SK-N-SH (cell line): Measurements from ENCODE around the gene MAN1A2.

Experiments used
- CHD2 ChIP-seq: fragments of 150-350 bp; IDR thresholded peaks from 2 replicates; pipeline ENCODE4 v1.6.1; 2018; ENCODE audit warnings: low read length; ENCODE audit not compliant: partially characterized antibody
- CTCF ChIP-seq: fragments of 200-600 bp; sonication (generic); IDR thresholded peaks from 2 replicates; pipeline ENCODE4 v1.6.1; 2017; ENCODE audit warnings: antibody characterized with exemption, mild to moderate bottlenecking, moderate library complexity
- ELF1 ChIP-seq: IDR thresholded peaks from 2 replicates; pipeline ENCODE4 v1.4.0; 2012
- EZH2phosphoT487 ChIP-seq: fragments of 200-600 bp; sonication (generic); IDR thresholded peaks from 2 replicates; pipeline ENCODE4 v1.6.1; 2017; ENCODE audit warnings: low read depth, mixed run types, mild to moderate bottlenecking, antibody characterized with exemption, moderate library complexity, borderline replicate concordance
- FOXM1 ChIP-seq: IDR thresholded peaks from 2 replicates; pipeline ENCODE4 v1.4.0; 2012; ENCODE audit warnings: low read depth, mild to moderate bottlenecking
- IRF3 ChIP-seq: fragments of 150-350 bp; IDR thresholded peaks from 2 replicates; pipeline ENCODE4 v1.6.1; 2016; ENCODE audit warnings: mild to moderate bottlenecking, low read depth, low read length
- REST ChIP-seq: IDR thresholded peaks from 2 replicates; pipeline ENCODE4 v1.6.1; 2012; ENCODE audit warnings: mild to moderate bottlenecking, low read depth, low read length, moderate library complexity
- RFX5 ChIP-seq: IDR thresholded peaks from 2 replicates; pipeline ENCODE4 v1.6.1; 2012; ENCODE audit warnings: mild to moderate bottlenecking, improper control_type of control experiment, low read length
- TAF1 ChIP-seq: IDR thresholded peaks from 2 replicates; pipeline ENCODE4 v1.6.1; 2012; ENCODE audit warnings: low read depth, mild to moderate bottlenecking, low read length, moderate library complexity, borderline replicate concordance
- USF2 ChIP-seq: fragments of 150-350 bp; IDR thresholded peaks from 2 replicates; pipeline ENCODE4 v1.6.1; 2017; ENCODE audit warnings: antibody characterized with exemption, low read length, low read depth, borderline replicate concordance
- YY1 ChIP-seq: IDR thresholded peaks from 2 replicates; pipeline ENCODE4 v1.4.0; 2012; ENCODE audit warnings: low read depth, mild to moderate bottlenecking
- ZBTB33 ChIP-seq: IDR thresholded peaks from 2 replicates; pipeline ENCODE4 v1.4.0; 2012; ENCODE audit warnings: low read depth, borderline replicate concordance

GRCh38 chr1:117556341-117556740 is 189.1 kb downstream of the MAN1A2 start:
- TF ChIP-seq YY1 (no peak), FOXM1 (no peak), CTCF (no peak), IRF3 (no peak), ELF1 (no peak), EZH2phosphoT487 (no peak), RFX5 (no peak), ZBTB33 (no peak), CHD2 (no peak), USF2 (no peak), REST (no peak), TAF1 (no peak)
